HG02943 (cell line): ENCODE results near the gene MEMO1.
"Not testable (repeated sequence)": the region's sequence is repeated elsewhere in the genome, so short reads cannot be mapped to it uniquely, and the experiment has no call there.

ENCODE experiments used
- ATAC-seq: cut with Tn5 transposase; IDR thresholded peaks from one replicate; pipeline ENCODE4 v1.9.1; 2021; ENCODE audit warnings: mild to moderate bottlenecking, low read depth, moderate library complexity; ENCODE audit not compliant: unreplicated experiment

MEMO1 gene

GRCh38 chr2:31920962-31921361, 89.8 kb downstream of the MEMO1 start:
- ATAC-seq, result no peak

- no peak for ATAC-seq
These were observed 91.3 kb downstream of the MEMO1 start for GRCh38 chr2:31919499-31919898.

GRCh38 chr2:31909661-31910060, 101.1 kb downstream of the MEMO1 start:
- no peak for ATAC-seq

GRCh38 chr2:31907491-31907890, 103.3 kb downstream of the MEMO1 start:
- ATAC-seq, result not testable (repeated sequence)

GRCh38 chr2:31903109-31903780, 107.6 kb downstream of the MEMO1 start:
- no peak for ATAC-seq

GRCh38 chr2:31901900-31902299, 108.9 kb downstream of the MEMO1 start:
- no peak for ATAC-seq

- not testable (repeated sequence) for ATAC-seq
These were observed 110.7 kb downstream of the MEMO1 start for GRCh38 chr2:31900156-31900555.

- ATAC-seq, result not testable (repeated sequence)
These were observed 112.5 kb downstream of the MEMO1 start for GRCh38 chr2:31898346-31898745.

GRCh38 chr2:31897340-31897739, 113.5 kb downstream of the MEMO1 start:
- not testable (repeated sequence) for ATAC-seq

GRCh38 chr2:31896293-31896692, 114.5 kb downstream of the MEMO1 start:
- ATAC-seq, result no peak

- no peak for ATAC-seq
These were observed 116.2 kb downstream of the MEMO1 start for GRCh38 chr2:31894656-31895055.

GRCh38 chr2:31893094-31893493, 117.7 kb downstream of the MEMO1 start:
- ATAC-seq, result no peak

- no peak for ATAC-seq
These were observed 121.8 kb downstream of the MEMO1 start for GRCh38 chr2:31889044-31889443.

GRCh38 chr2:31888550-31888949, 122.3 kb downstream of the MEMO1 start:
- no peak for ATAC-seq

GRCh38 chr2:31886700-31887099, 124.1 kb downstream of the MEMO1 start:
- ATAC-seq, result no peak

GRCh38 chr2:31877008-31877407, 133.8 kb downstream of the MEMO1 start:
- ATAC-seq, result no peak

- ATAC-seq, result no peak
These were observed 136.7 kb downstream of the MEMO1 start for GRCh38 chr2:31874071-31874470.

- no peak for ATAC-seq
These were observed 145.6 kb downstream of the MEMO1 start for GRCh38 chr2:31865215-31865614.

GRCh38 chr2:31863867-31864266, 146.9 kb downstream of the MEMO1 start:
- ATAC-seq, result no peak

GRCh38 chr2:31863015-31863656, 147.7 kb downstream of the MEMO1 start:
- not testable (repeated sequence) for ATAC-seq

- ATAC-seq, result no peak
These were observed 150.8 kb downstream of the MEMO1 start for GRCh38 chr2:31859959-31860358.

- no peak for ATAC-seq
These were observed 157.3 kb downstream of the MEMO1 start for GRCh38 chr2:31853521-31853920.
